Stimulated activated CD8-positive, alpha-beta memory T cell treated with anti-CD3 and anti-CD28 coated beads, Interleukin-4, amount 100 ng/mL, for 4 hours (primary cell): ENCODE data around the gene PRDM16.

Source experiments
- DNase-seq, 2 donors: peaks; one replicate each; pipeline ENCODE4 v3.0.0-alpha.2; 2020; ENCODE audit warnings: low read depth in 2 of 2, low spot score in 1 of 2

PRDM16 gene

DNA sequence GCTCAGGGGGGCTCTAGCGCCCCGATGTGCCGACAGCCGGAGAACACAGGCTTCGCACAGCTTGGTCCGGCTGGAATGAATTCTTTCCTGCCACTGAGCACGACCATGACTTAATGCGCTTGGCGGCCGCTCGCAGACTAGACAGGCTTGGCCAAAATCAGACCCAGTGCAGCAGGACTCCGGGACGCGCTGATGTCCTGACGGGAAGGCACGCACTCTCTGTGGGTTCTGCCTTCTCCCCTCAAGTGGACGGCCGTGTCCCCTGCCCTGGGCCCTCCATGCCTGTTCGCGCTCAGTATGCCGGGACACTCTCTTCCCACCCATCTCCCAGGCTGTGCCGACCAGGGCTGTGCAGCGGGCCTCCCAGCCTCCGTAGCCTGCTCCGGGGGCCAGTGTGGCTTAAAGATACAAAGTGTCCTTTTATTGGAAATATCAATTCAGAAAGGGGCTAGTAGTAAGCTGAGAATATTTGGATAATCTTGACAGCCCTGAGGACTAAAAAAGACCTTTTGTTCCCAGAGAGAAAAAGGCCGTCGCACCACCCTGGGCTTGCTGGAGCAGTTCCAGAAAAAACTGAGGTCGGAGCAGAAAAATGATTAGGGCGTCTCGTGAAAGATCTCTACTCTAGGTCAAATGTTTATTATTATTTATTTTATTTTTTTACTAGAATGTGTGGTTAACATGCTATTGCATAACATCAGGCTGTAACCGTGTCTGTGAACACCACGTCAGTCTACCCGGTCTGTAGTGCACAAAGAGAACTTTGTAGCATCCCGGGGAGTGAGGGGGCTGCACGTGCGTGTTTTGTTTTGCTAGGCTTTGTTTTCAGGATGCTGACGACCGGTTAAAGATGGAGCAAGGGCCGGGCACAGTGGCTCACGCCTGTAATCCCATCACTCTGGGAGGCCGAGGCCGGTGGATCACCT, 297.4 kb downstream of the PRDM16 start:
- no peak for DNase-seq

DNA sequence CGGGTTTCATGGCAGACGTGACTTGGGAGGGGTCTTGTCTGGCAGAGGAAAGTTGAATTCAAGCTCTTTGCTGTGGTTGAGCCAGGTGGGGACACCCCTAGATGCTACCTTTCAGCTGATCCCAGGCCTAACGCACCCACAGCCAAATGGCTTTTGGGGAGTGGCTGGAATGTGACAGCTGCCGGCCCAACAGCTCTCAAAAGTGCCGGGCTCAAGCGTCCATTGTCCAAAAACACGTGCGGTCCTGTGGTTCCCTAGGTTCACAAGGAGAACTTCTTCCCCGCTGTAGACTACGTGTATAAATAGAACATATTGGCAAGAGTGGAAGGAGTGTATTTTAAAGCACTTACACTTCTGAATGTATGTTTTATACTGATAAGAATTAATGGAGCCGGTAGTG, 298.4 kb downstream of the PRDM16 start:
- DNase-seq = no peak

DNA sequence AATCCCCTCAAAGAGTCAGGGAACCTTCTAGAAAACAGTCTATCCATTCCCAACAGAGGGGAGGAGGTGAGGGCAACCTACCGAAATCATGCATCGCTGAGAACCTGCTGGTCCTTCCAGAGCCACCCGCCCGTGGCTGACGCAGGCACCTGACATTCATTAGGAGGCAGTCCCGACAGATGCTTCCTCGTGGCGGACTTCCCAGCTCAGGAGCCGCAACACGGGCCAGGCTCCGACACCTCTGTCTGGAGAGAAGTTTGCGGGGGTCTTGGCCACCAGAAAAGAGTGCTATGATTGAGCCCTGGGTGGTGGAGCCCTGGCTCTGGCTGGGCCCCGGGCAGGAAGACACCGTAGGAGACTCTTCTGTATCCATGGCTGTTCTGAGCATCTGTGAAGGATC, 299.1 kb downstream of the PRDM16 start:
- no peak for DNase-seq

DNA sequence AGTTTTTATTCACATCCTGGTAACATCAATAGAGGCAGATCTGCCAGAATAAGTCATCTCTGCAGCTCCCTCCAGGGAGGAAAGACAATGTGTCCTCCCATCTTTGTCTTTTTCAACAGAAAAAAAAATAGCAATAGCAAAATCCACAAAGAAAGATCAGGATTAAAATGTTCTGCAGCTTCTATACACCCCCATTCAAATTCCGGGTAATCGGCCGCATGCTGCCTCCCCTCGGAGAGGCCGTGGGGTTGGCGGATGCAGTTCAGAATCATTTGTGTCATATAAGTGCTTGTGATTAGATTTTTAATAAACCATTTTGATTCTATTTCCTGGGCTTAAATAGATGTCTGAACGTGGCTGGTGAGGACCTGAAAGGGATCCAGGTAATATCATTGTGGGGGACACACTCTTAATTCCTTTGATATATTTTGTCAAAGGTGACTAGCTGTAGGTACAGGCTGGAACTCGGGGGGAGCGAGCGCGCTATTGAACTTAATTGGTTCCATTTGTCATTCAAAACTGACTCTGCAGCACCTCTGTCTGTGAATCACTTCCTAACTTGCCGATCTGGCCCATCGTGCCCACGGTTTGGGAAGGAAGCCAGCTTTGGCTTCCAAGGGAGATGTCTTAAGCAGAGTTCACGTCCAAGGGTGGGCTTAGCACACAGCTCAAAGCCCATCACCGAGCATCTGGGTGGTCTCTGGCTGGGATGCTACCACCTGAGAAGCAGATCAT, 299.9 kb downstream of the PRDM16 start:
- no peak for DNase-seq

DNA sequence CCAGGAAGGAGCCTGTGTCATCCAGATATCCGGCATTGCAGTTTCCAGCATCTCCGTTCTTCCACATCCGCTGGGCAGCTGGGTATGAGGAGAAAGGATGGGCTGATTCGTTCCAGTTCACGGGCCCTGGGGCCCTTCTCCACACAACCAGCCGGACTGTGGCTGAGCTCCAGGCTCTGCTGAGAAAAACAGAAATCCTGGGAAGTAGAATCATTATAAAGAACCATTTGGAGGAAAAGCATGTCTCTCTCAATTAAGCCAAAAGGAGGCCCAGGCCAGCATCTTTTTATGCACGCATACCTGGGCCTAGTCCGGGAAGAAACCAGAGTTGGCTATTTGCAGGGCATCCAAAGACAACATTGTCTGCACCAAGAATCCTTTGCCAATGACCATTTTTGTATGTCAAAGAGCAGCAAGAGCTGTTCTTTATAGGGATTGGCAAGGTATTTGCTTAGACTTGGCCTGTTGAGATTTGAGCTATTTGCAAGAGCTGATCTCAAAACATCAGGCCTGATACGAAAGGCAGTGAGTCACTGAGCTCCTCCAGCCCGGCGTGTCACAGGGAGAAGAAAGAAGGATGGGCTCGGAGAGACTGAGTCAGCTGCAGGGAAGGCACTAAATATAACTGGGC, 300.6 kb downstream of the PRDM16 start:
- DNase-seq = no peak

DNA sequence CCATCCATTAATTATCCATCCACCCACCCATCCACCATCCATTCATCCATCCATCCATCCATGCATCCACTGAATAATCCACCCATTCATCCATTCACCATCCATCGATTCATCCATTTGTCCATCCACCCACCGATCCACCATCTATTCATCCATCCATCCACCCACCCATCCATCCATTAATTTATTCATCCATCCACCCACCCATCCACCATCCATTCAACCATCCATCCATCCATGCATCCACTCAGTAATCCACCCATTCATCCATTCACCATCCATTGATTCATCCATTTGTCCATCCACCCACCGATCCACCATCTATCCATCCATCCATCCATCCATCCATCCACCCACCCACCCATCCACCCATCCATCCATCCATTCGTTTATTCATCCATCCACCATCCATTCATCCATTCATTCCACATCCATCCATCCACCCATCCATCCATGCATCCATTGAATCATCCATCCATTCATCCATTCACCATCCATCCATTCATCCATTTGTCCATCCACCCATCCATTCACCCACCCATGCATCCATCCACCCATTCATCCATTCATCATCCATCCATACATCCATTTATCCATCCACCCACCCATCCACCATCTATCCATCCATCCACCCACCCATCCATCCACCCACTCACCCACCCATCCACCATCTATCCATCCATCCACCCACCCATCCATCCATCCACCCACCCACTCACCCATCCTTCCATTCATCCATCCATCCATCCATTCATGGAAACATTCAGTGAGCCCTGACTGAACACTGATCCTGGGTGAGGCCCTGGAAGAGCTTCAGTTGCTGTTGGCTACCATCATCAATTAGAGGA, 302.1 kb downstream of the PRDM16 start:
- DNase-seq = no peak

DNA sequence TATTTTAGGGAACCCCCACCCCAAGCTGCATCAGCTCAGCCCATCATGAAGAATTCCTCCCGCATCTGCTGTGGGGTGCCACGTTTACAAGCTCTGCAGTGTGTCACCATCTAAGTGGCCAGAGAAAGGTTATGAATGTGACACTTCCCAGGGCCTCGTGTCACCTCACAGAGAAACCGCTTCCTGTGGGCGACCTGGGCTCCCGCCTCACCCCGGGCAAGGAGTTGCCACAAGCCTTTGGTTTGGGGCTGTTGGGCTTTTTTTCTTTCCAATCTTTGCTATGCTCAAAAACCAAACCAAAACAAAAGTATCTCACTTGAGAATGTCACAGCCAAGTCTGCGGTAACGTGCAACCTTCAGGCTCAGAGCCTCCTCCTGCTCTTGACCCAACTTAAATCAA, 303.3 kb downstream of the PRDM16 start:
- peak in 1 of 2 donors; percentile 10 for DNase-seq

DNA sequence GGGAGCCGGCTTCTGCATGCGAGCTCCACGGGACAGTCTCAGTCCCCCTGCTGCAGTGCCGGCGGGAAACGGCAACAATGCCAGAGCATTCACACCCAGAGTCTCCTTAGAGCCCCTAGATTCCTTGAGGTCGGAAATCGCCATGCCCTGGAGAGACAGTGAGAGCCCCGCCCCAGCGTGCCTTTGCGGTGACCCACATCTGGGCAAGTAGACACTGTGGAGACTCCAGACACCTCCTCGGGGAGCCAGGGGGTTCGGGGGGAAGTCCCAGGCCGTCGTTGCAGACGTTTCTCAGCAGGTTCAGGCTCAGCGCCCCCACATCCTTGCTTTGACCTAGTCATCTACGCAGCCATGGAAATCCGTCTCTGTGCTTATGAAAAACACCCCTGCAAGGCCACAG, 304.2 kb downstream of the PRDM16 start:
- DNase-seq = no peak

DNA sequence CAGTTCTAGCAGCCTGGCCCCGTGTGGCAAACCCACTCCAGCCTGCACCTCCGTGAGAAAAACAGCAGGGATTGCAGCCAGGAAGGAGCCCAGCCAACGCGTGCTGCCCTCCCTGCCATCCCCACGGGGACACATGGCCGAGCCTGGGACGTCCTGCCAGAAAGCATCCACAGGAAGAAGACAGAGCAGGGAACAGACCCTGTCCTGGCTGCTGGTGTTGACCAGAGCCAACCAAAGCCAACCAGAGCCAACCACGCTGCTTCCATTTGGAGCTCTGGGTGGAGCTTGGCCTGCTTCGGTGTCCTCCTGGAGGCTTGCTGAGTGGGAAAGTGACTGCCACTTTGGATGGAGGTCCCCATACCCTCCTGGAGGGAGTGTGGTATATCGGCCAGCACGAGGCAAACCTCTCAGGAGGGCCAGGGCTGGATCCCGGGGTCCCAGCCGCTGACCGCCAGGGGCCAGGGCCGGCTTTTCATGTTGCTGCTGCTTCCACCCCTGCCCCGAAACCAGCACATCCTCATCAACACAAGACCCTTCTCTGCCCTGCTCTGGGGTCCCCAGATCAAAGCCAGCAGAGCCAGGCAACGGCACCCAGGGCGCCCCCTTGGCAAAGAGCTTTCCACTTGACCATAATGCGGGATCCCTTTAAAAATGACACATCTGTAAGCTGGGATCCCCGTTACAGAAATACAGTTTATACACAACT, 304.9 kb downstream of the PRDM16 start:
- DNase-seq = no peak

DNA sequence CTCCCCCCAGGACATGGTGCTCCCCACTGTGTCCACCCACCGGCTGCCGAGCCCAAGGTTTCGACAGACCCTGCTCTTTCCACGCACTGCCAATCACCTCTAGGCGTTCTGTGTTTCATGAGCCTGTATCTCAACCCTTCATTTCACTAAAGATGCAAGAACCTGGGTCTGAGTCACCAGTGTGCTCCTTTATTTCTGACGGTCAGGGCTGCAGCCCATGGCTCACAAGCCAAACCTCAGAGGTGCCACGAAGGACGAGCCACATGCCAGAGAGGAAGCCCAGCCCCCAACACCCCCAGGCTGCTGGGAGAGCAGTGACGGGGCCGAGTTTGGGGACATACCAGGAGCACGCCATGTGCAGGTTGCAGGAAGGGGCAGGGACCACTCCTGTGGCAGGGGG, 306.2 kb downstream of the PRDM16 start:
- no peak for DNase-seq

DNA sequence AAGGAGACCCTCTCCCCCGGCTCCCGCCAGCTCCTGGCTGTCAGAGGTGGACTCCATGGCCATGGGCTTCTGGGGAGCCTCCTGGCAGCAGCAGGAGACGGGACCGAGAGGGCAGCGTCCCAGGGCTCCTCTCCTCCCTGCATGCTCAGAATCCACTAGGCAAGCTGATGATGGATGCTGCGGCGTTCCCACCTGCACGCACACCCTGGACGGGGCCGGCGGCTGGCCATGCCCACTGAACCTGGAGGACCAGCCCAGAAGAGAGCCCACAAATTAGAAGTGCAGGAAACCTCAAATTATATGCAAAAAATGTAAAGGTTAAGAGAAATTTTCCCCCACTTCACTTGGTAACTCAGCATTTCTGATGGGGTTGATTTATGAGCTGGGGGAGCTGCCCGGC, 308.2 kb downstream of the PRDM16 start:
- no peak for DNase-seq

DNA sequence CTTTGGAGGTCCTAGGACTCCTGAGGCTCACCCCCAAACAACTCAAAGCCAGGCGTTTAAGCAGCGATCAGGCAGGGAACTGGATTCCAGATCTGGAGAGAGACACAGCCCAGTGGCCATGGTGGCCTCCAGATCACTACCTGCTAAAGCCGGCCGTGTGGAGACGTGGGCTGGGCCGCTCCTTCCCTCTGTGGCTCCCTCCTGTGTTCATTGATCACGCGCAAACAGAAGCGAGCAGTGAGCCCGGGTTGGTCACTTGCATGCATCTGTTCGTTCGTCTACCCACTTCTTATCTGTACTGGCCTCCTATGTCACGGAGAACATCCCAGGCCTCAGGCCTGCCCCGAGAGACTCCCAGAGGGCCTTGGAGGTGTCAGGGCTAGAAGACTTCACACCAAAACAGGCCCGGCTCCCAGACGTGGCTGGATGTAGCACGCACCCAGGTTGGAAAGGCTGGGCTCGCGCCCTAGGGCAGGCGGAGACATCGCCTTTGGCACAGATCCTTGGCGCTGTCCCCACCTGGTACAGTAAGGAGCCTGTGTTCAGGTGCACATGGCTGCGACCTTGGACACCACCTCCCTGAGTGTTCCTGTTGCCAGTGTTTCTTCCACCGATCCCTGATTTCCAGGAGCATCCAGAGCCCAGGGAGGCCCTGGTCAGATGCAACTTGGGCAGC, 308.7 kb downstream of the PRDM16 start:
- no peak for DNase-seq

DNA sequence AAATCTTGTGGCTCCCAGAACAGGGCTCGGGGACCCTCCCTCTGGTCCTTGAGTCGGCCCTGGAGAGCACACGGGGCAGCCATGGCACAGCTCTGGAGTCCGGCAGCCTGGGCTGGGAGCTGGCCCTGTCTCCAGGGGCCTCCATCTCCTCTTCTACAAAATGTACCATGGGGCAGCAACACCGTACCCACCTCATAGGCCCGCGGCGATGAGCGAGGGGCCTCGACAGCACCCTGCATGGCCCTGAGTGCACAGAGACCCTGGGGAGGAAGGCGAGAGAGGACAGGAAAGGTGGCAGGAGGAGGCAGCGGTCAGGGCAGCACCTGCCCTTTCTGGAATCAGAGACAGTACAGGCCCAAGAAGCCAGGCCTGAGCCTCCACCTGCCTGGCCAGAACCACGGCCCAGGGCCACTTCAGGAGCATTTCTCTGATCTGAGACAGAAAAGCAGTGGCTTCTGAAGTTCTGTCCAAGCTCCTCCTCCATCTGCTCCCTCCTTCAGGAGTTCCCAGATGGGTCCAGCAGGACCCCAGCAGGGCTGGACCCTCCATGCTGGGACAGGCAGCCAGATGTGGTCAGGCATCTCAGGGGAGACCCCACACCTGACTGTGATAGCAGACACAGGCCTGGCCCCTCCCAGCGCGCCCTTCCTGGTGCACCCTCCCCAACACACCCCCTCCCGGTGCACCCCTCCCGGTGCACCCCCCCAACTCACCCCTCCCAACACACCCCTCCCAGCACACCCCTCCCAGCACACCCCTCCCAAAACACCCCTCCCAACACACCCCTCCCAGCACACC, 309.6 kb downstream of the PRDM16 start:
- no peak for DNase-seq

DNA sequence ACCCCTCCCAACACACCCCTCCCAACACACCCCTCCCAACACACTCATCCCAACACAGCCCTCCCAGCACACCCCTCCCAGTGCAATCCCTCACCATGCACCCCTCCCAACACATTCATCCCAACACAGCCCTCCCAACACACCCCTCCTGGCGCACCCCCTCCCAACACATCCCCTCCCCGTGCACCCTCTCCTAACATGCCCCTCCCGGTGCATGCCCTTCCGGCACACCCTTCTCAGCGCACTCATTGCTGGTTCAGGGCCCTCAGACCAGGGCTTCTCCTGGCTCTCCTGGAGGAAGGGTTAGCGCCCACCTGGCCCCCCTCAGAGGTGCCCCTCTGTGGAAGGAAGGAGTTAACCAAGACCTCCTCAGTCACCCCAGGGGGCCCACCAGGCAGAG, 310.9 kb downstream of the PRDM16 start:
- DNase-seq = no peak

DNA sequence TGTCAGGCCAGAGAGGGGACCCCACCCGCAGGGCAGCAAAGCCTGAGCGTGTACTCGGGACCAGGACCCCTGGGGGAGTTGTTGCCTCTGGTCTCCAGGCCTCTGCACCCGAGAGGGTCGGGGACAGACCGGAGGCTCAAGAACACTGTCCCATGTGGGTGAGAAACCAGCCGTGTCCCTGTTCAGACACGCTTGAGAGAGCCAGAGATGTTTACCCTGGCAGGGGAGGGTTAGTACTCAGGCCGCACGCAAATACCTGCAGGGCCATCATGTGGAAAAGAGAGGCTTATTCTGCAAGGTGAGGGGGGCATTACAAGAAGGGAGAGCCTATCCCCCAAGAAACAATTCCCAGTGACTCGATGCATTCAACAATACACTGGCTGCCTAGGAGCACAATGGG, 311.5 kb downstream of the PRDM16 start:
- DNase-seq = no peak

DNA sequence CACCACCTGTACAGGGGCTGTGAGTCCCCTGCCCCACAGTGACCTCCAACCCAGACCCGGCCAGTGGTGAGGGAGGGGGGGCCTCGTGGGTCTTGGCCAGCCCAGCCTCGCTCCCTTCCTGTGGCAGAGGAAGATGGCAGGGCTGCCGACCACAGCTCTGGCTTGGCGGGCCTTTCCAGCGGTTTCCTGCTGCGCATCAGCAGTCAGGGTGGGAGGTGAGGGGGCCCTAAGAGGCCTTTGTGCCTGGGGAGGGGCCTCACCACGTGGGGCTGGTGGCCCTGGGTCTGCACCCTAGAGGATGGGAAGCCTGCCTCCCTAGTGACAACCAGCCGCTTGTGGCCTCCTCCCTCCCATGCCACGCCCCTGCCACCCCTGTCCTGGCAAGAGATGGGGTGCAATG, 312.9 kb downstream of the PRDM16 start:
- no peak for DNase-seq

DNA sequence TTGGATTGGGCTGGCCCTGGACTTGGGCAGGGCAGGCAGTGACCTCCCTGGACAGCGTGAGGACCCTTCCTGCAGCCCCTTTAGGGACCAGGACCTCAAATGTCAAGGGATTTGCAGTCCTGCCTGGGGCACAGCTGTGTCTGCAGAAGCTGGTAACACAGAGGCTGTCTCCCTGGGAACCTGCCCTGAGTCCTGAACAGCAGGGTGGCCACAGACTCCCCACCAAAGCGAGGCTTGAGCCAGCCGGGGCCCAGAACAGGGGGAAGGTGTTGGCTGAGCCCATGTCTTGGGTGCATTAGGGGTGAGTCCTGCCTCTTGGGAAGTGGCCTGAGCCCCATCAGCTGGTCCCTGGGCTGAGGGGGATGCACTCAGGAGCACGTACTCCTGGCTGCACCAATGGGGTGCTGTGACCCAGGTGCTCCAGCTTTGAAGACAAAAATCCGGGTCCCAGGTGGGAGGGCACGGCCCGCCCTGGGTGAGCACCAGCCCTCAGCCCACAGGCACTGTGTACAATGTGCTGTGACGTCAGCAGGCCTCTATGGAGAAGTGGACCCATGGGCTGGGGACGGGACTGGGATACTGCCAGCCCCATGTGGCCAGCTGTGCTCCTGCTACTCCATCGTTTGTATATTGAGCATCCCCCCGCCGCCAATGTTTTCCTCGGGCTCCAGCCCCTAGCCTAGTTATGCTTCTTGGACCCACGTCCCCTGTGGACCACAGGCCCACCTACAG, 313.5 kb downstream of the PRDM16 start:
- no peak for DNase-seq

DNA sequence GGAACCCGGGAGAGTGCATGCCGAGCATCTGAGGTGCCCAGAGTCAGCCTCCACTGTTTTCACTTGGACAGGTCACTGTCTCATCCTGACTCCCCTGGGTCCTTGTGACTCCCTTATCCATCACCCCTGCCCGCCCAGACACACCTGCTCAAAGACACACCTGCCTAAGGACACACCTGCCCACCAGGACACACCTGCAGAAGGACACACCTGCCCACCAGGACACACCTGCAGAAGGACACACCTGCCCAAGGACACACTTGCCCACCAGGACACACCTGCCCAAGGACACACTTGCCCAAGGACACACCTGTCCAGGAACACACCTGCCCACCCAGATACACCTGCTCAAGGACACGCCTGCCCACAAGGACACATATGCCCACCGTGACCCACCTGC, 314.7 kb downstream of the PRDM16 start:
- DNase-seq = no peak
